ENCODE results near the gene C22orf15. TPM values are rescaled to one million over a fixed set of nuclear protein-coding genes. Genes with fewer than 3 reads are reported as not detected.

Gene C22orf15
- total and polyA plus RNA-seq, 9 donors: 0.14 to 0.66 (median 0.45) TPM

DNA sequence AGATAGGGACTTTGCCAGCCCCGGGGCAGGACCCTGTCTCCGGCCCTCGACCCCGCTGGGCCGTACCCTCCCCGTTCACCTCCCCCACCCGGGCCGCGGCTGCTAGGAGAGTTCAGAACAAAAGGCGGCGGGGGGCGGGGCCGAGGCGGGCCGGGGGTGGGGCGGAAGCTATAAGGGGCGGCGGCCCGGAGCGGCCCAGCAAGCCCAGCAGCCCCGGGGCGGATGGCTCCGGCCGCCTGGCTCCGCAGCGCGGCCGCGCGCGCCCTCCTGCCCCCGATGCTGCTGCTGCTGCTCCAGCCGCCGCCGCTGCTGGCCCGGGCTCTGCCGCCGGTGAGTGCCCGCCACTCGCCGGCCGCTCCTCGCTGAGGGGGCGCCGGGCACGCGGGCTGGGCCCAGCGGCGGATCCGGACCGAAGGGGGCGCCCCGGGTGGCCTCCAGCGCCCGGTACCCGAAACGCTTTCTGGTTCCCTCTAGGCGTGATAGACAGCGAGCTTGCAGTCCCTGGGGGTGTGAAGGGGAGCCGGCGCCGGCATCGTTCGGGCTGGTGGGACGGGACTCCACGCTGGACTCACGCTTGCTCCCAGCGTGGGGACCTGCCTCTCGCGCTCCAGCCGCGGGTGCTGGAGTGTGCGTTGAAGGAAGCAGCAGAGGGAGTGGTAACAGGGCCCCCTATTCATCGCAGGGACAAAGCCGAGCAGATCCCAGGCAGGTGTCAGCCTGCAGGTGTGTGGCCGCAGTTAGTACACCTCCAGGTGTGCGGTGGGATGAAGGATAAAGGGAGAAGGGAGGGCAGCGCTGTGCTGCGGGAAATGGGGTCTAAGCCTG lies 10.1 kb downstream of the C22orf15 start, which contains the start of gene MMP11:
Gene MMP11 (plus strand): TSS at position 201 of the 825 bp plus-strand sequence. CDS start 22 bp downstream, at position 223.
- no peak within 1 kb of the TSS for H3K27ac ChIP-seq (ENCODE audit: low read length)
- peaks cover 6% of the 10 kb centered on the region for H3K27me3 ChIP-seq (ENCODE audit: control insufficient read depth, insufficient read depth, low read length)
- H3K4me1 ChIP-seq (ENCODE audit: control insufficient read depth, insufficient read depth, low read length): peaks cover 54% of the 10 kb centered on the region
- peak within 1 kb of the TSS; percentile 47 for H3K4me3 ChIP-seq (ENCODE audit: low read length)
- 2% methylated on average over 76 of the region's 79 CpGs for WGBS (ENCODE audit: insufficient coverage)
- peak; percentile 66 for DNase-seq
- H3K9me3 ChIP-seq (replicated peaks; ENCODE audit: control insufficient read depth, low read depth, low read length): no peaks in the 10 kb centered on the region
- no peaks in the 10 kb centered on the region for H3K36me3 ChIP-seq (ENCODE audit: control insufficient read depth, insufficient read depth, low read length)

DNA sequence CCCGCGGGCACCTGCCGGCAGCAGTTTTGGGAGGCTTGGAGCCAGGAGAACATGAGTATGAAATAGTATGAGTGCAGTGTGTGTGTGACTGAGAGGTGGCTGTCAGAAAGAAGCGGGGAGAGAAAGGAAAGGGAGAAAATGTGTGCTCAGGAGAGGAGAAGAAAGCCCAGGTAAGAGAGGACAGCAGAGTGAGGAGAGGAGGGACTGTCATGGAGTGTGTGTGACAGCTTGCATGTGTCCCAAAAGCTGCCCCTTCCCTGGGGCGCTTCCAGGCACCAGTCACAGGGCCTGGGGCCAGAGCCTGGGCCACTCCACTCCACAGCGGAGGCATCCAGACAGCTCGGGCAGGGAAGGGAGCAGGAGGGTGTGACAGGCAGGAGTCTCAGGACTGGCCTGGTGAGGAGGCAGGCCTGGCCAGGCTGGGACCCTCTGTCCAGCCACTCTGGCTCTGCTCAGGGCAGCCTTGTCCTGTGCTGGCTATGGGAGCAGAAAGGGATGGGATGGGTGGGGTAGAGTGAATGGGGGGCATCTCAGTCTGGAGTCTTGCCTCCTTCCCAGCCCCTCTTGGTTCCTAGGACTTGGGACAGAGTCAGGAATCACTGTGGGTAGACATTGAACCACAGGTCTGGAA lies 10.8 kb downstream of the C22orf15 start:
- no peaks in the 10 kb centered on the region for H3K9me3 ChIP-seq (replicated peaks; ENCODE audit: control insufficient read depth, low read depth, low read length)
- no peak for DNase-seq
- no peaks in the 10 kb centered on the region for H3K36me3 ChIP-seq (ENCODE audit: control insufficient read depth, insufficient read depth, low read length)
- H3K27me3 ChIP-seq (ENCODE audit: control insufficient read depth, insufficient read depth, low read length): peaks cover 6% of the 10 kb centered on the region
- H3K4me1 ChIP-seq (ENCODE audit: control insufficient read depth, insufficient read depth, low read length): peaks cover 51% of the 10 kb centered on the region
- peak overlapping the region; percentile 47 for H3K4me3 ChIP-seq (ENCODE audit: low read length)
- H3K27ac ChIP-seq (ENCODE audit: low read length): no peak overlapping the region
- 58% methylated on average over 7 of the region's 7 CpGs for WGBS (ENCODE audit: insufficient coverage)

DNA sequence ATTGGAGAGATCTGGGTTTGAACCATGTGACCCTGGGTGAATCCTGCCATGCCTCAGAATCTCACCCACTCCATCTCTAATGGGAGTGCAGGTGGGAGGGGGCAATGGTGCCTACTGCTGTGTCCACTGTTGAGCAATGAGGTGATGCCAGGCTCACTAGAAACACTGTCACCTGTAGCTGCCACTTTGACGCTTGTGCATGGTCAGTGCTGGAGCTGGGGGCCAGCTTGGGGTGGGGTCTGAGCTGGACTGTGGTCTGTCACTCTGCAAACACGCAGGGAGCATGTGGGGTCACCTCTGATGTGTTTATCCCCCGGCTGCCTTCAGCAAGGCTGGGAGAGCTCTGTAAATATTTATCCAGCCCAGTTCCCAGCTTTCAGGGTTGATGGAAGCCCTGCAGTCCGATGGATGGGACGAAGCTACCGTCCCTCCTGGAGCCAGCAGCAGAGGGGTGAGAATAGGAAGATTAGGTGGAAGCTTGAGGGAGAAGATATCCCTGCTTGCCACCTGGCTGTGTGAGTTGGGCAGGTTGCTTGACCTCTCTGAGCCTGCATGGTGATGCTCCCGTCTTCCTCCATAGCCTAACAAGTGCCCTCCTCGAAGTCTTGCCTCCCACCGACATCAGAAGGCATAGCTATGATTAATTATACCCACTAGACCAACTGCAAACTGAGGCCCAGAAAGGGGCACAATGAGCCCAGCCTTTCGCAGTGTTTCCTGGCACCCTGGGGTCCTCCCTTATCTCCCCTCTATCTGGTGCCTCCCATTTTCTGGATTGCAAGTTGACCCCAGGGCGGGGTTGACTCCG lies 11.5 kb downstream of the C22orf15 start:
- H3K9me3 ChIP-seq (replicated peaks; ENCODE audit: control insufficient read depth, low read depth, low read length): no peaks in the 10 kb centered on the region
- H3K36me3 ChIP-seq (ENCODE audit: control insufficient read depth, insufficient read depth, low read length): no peaks in the 10 kb centered on the region
- H3K27ac ChIP-seq (ENCODE audit: low read length): no peak overlapping the region
- H3K27me3 ChIP-seq (ENCODE audit: control insufficient read depth, insufficient read depth, low read length): peaks cover 6% of the 10 kb centered on the region
- H3K4me3 ChIP-seq (ENCODE audit: low read length): no peak overlapping the region
- no peak for DNase-seq
- 63% methylated on average over 10 of the region's 12 CpGs for WGBS (ENCODE audit: insufficient coverage)
- H3K4me1 ChIP-seq (ENCODE audit: control insufficient read depth, insufficient read depth, low read length): peaks cover 46% of the 10 kb centered on the region

DNA sequence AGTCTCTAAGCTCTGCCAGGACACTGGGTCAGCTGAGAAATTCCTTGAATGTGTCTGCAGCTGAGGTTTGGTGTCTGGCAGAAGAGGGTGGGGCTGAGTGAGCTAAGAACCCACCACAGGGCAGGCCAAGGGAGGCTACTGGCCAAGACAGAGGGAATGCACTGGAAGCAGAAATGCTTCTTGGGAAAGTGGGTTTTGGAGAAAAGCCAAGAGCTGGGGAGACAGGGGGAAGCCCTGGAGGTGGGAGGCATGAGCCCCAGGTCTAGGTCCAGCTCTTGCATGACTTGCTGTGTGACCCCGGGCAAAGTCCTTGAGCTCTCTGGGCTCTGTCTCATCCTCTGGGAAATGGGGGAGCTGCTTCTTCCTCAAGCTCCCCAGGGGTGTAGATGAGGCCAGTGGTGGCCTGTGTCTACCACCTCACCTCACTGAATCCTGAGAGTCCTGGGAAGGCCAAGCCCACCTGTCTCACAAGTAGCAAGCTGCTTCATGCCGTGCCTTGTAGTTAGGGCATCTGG lies 12.2 kb downstream of the C22orf15 start:
- H3K4me1 ChIP-seq (ENCODE audit: control insufficient read depth, insufficient read depth, low read length): peaks cover 43% of the 10 kb centered on the region
- WGBS (ENCODE audit: insufficient coverage): no CpG with 5 or more reads among the region's 2 CpGs
- H3K9me3 ChIP-seq (replicated peaks; ENCODE audit: control insufficient read depth, low read depth, low read length): no peaks in the 10 kb centered on the region
- no peaks in the 10 kb centered on the region for H3K36me3 ChIP-seq (ENCODE audit: control insufficient read depth, insufficient read depth, low read length)
- H3K27ac ChIP-seq (ENCODE audit: low read length): no peak overlapping the region
- peaks cover 6% of the 10 kb centered on the region for H3K27me3 ChIP-seq (ENCODE audit: control insufficient read depth, insufficient read depth, low read length)
- H3K4me3 ChIP-seq (ENCODE audit: low read length): no peak overlapping the region
- peak; percentile 41 for DNase-seq

DNA sequence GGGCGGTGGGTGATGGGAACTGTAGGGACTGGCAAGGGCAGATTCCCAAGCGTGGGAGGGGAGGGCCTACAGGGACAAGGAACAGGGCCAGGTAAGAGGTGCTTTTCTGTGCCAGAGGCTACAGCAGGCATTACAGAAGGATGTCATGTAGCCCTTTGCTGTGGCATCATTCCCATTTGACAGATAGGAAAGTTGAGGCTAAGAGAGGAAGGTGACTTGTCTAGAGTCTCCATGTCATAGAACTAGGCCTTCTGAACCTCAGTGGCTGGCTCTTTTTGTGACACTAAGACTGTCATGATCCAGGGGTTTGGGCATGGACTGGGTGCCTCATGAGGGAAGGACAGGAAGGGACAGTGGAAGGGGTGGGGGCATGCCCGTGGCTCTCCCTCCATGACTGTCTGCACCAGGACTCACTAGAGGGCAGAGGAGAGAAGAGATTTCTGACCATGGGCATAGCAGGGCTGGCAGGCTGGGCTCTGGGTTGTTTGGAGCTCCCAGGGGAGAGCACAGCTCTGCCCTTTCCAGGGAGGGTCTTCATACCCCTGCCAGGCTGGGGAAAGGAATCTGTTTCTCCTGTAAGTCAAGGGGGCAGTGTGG lies 13.1 kb downstream of the C22orf15 start:
- Histone ChIP-seq H3K27me3 (ENCODE audit: control insufficient read depth, insufficient read depth, low read length) (peaks cover 6% of the 10 kb centered on the region), H3K9me3 (replicated peaks; ENCODE audit: control insufficient read depth, low read depth, low read length) (no peaks in the 10 kb centered on the region), H3K27ac (ENCODE audit: low read length) (no peak overlapping the region), H3K4me3 (ENCODE audit: low read length) (no peak overlapping the region), H3K4me1 (ENCODE audit: control insufficient read depth, insufficient read depth, low read length) (peaks cover 49% of the 10 kb centered on the region), H3K36me3 (ENCODE audit: control insufficient read depth, insufficient read depth, low read length) (no peaks in the 10 kb centered on the region)
- DNase-seq: no peak
- 90% methylated on average over 2 of the region's 3 CpGs for WGBS (ENCODE audit: insufficient coverage)

DNA sequence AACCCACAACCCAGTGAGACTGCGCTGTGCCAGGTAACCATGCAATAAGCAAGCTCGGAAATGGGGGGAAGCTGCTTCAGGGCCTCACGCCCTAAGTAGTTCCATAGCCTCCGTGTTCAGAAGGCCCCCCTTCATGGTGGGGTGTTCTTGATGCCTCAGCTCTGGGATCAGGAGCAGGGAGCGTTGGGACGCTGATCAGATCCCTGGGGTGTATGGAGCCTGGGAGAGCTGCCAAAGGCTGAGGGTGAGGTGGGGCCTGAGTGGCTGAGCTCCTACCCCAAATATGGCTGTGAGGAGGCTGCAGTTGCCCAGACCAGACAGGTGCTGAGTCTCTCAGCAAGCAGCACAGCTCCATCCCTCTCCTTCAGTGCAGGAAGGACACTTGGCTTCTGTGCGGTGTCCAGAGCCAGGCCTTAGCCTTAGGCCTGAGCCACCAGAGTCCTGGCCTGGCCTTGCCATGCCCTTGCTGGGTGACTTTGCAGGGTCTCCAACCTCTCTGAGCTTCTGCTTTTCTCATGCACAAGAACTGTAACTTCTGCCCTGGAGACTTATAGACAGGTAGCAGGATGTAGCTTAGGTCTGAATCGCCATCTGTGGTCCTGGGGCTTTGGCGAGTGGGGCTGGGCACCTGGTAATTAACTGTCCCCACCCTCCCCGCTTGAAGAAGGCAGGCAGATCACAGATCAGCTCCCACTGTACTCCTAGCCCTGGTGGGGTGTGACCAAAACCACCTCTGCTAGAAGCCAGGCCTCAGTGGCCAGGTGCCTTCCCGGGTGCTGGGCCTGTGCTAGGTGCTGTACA lies 15.2 kb downstream of the C22orf15 start:
- no peaks in the 10 kb centered on the region for H3K9me3 ChIP-seq (replicated peaks; ENCODE audit: control insufficient read depth, low read depth, low read length)
- H3K4me1 ChIP-seq (ENCODE audit: control insufficient read depth, insufficient read depth, low read length): peaks cover 56% of the 10 kb centered on the region
- no peak for DNase-seq
- no peak overlapping the region for H3K4me3 ChIP-seq (ENCODE audit: low read length)
- peaks cover 3% of the 10 kb centered on the region for H3K27me3 ChIP-seq (ENCODE audit: control insufficient read depth, insufficient read depth, low read length)
- WGBS (ENCODE audit: insufficient coverage): 84% methylated on average over 7 of the region's 11 CpGs
- no peak overlapping the region for H3K27ac ChIP-seq (ENCODE audit: low read length)
- peaks cover 2% of the 10 kb centered on the region for H3K36me3 ChIP-seq (ENCODE audit: control insufficient read depth, insufficient read depth, low read length)

DNA sequence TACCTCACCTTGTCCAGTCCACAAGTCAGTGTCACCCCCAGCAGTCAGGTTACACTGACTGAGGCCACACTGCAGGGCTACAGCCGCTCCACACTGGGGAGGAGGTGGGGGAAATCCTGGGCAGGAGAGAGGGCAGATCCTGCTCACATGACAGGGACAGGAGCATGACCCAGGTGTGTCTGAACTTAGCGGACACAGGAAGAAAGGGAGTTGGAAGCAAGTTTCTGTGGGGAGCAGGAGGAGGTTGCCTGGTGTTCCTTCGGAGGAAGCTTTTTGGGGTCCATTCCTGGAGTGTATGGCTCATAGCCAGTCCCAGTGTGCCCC lies 15.7 kb downstream of the C22orf15 start:
- peaks cover 50% of the 10 kb centered on the region for H3K4me1 ChIP-seq (ENCODE audit: control insufficient read depth, insufficient read depth, low read length)
- no peak overlapping the region for H3K4me3 ChIP-seq (ENCODE audit: low read length)
- no peaks in the 10 kb centered on the region for H3K27me3 ChIP-seq (ENCODE audit: control insufficient read depth, insufficient read depth, low read length)
- peaks cover 6% of the 10 kb centered on the region for H3K36me3 ChIP-seq (ENCODE audit: control insufficient read depth, insufficient read depth, low read length)
- H3K27ac ChIP-seq (ENCODE audit: low read length): no peak overlapping the region
- 74% methylated on average over 2 of the region's 3 CpGs for WGBS (ENCODE audit: insufficient coverage)
- no peaks in the 10 kb centered on the region for H3K9me3 ChIP-seq (replicated peaks; ENCODE audit: control insufficient read depth, low read depth, low read length)
- DNase-seq: no peak

DNA sequence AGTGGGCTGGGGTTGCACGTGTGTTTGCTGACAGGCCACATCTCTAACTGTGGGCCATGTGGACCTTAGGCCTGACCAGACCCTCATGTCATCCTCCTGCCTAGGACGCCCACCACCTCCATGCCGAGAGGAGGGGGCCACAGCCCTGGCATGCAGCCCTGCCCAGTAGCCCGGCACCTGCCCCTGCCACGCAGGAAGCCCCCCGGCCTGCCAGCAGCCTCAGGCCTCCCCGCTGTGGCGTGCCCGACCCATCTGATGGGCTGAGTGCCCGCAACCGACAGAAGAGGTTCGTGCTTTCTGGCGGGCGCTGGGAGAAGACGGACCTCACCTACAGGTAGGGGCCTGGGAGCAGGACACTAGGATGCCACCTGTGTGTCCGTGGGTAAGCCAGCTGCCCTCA lies 16.3 kb downstream of the C22orf15 start:
- Histone ChIP-seq H3K36me3 (ENCODE audit: control insufficient read depth, insufficient read depth, low read length) (peaks cover 7% of the 10 kb centered on the region), H3K27ac (ENCODE audit: low read length) (no peak overlapping the region), H3K4me3 (ENCODE audit: low read length) (no peak overlapping the region), H3K27me3 (ENCODE audit: control insufficient read depth, insufficient read depth, low read length) (no peaks in the 10 kb centered on the region), H3K4me1 (ENCODE audit: control insufficient read depth, insufficient read depth, low read length) (peaks cover 45% of the 10 kb centered on the region), H3K9me3 (replicated peaks; ENCODE audit: control insufficient read depth, low read depth, low read length) (no peaks in the 10 kb centered on the region)
- DNase-seq: no peak
- 85% methylated on average over 16 of the region's 16 CpGs for WGBS (ENCODE audit: insufficient coverage)

DNA sequence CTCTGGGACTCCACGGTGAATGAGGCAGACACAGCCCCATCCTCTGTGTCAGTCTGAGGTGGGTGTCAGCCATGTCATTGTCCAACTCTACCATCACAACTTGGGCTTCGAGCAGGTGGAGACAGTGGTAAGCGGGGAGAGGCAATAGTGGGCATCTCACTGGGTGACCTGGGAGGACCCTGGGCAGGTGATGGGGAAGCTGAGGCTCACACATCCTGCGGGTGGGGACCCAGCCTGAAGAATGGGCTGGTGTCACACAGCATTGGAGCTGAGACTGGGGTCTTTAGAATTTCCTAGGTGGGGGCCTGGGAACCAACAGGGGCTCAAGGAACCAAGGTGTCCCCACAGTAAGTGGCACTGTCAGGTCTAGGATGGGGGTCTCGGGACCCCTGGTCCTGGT lies 16.9 kb downstream of the C22orf15 start:
- Histone ChIP-seq H3K27ac (ENCODE audit: low read length) (no peak overlapping the region), H3K27me3 (ENCODE audit: control insufficient read depth, insufficient read depth, low read length) (no peaks in the 10 kb centered on the region), H3K4me3 (ENCODE audit: low read length) (no peak overlapping the region), H3K36me3 (ENCODE audit: control insufficient read depth, insufficient read depth, low read length) (peaks cover 7% of the 10 kb centered on the region), H3K9me3 (replicated peaks; ENCODE audit: control insufficient read depth, low read depth, low read length) (no peaks in the 10 kb centered on the region), H3K4me1 (ENCODE audit: control insufficient read depth, insufficient read depth, low read length) (peaks cover 39% of the 10 kb centered on the region)
- no peak for DNase-seq
- WGBS (ENCODE audit: insufficient coverage): 95% methylated on average over 5 of the region's 5 CpGs

All from muscle of leg (tissue), 11 donors.